Gastrocnemius medialis (tissue), 4 donors: ENCODE results near the gene CERKL. TPM values are rescaled to one million over a fixed set of nuclear protein-coding genes. Genes with fewer than 3 reads are reported as not detected.

Experiments used
- ATAC-seq, 2 donors: fragments of 150-250 bp; one replicate each; pipeline ENCODE4 v1.9.1; 2016
- DNase-seq, 2 donors: peaks; one replicate each; pipeline ENCODE4 v3.0.0-alpha.2; 2019
- H3K27ac ChIP-seq, 4 donors: fragments of 200-600 bp; sonication (generic); 1 replicate in 1 of 4; 2 replicates in 3 of 4; pipeline ENCODE4 v1.5.1; 2016 to 2018; ENCODE audit warnings: mild to moderate bottlenecking in 2 of 4, moderate library complexity in 1 of 4
- H3K27me3 ChIP-seq, 3 donors: fragments of 200-600 bp; sonication (generic) in 2 of 3; 1 replicate in 1 of 3; 2 replicates in 2 of 3; pipeline versions ENCODE4 v1.5.1 to v1.6.0; 2016 to 2019; ENCODE audit warnings: mild to moderate bottlenecking in 1 of 3, moderate library complexity in 1 of 3
- H3K36me3 ChIP-seq, 2 donors: fragments of 200-600 bp; sonication (generic) in 1 of 2; one replicate each; pipeline ENCODE4 v1.5.1; 2017 to 2018
- H3K4me1 ChIP-seq, 2 donors: fragments of 200-600 bp; sonication (generic) in 1 of 2; one replicate each; pipeline ENCODE4 v1.5.1; 2016 to 2017; ENCODE audit warnings: mild to moderate bottlenecking in 2 of 2
- H3K4me3 ChIP-seq, 4 donors: fragments of 200-600 bp; sonication (generic) in 3 of 4; 1 replicate in 1 of 4; 2 replicates in 3 of 4; pipeline ENCODE4 v1.5.1; 2016 to 2019; ENCODE audit warnings: mild to moderate bottlenecking in 2 of 4
- H3K9me3 ChIP-seq, 3 donors: fragments of 200-600 bp; sonication (generic) in 2 of 3; 1 replicate in 1 of 3; 2 replicates in 2 of 3; pipeline ENCODE4 v1.5.1; 2016 to 2019
- POLR2A ChIP-seq, 2 donors: fragments of 450-650 bp; IDR thresholded peaks; one replicate each; pipeline ENCODE4 v1.6.1; 2017; ENCODE audit warnings: antibody characterized with exemption in 2 of 2, mild to moderate bottlenecking in 2 of 2, moderate library complexity in 2 of 2
- in situ Hi-C, 4 donors: fragments of 200-750 bp; cut with MboI; loops; one replicate each; pipeline versions ENCODE4 v1.15.0 to v1.8.0; 2017; ENCODE audit warnings: low sequenced_read_pairs in 4 of 4
- intact Hi-C: fragments of 100-400 bp; cut with DNase I; formaldehyde crosslinking; loops from one replicate; pipeline ENCODE4 v1.15.1; 2023; ENCODE audit warnings: low total_unique reads
- total RNA-seq, 4 donors: library from RNA; depleted of rRNA; stranded (reverse); fragments of >200 nt; gene quantifications; one replicate each; pipeline versions ENCODE4 v1.1.0 to v1.2.3, GENCODE V29; 2016
- TF ChIP-seq, protein P1 (sequence below), 5 experiments: fragments of 450-650 bp in 3 of 5; fragments of 200-600 bp in 2 of 5; sonication (generic) in 2 of 5; IDR thresholded peaks in 4 of 5; conservative IDR thresholded peaks in 1 of 5; 1 replicate in 4 of 5; 2 replicates in 1 of 5; pipeline ENCODE4 v1.5.1; 2016 to 2019; ENCODE audit warnings: antibody characterized with exemption in 5 of 5, mild to moderate bottlenecking in 3 of 5, moderate library complexity in 3 of 5

CERKL gene
- total RNA-seq, 4 donors from 2014 or later = 0.07 TPM; not detected in 3

DNA sequence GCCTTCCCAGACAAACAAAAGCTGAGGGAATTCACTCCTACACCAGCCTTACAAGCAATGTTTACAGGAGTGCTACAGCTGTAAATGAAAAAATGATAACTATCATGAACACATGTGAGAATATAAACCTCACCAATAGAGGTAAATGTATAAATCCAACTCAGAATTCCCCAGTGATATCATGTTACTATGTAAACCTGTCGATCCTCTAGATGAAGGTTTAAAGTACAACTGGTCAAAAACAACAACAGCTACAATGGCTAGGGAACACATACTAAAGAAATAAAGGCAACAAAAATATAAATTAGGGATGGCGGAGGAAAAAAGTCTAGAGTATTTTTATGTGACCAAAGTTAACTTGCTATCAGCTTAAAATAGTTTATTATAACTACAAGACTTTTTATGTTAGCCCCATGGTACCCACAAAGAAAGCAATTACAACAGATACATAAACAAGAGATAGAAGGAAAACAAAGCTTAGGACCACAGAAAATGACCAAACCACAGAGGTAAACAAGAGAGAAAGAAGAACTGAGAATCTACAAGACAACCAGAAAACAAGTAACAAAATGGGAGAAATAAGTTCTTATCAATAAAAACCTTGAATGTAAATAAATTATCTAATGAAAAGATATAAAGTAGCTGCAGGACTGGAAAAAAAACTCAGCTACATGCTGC is 8.3 kb downstream of the CERKL start:
- DNase-seq = no peak
- Histone ChIP-seq H3K9me3 (no peaks in the 10 kb centered on the region), H3K27ac (no peak overlapping the region), H3K4me3 (no peak overlapping the region), H3K27me3 (peaks cover 0 to 8% (median 3%) of the 10 kb centered on the region in 3 donors), H3K36me3 (no peaks in the 10 kb centered on the region), H3K4me1 (no peaks in the 10 kb centered on the region)
- ATAC-seq = no peak
- TF ChIP-seq, protein P1, sequence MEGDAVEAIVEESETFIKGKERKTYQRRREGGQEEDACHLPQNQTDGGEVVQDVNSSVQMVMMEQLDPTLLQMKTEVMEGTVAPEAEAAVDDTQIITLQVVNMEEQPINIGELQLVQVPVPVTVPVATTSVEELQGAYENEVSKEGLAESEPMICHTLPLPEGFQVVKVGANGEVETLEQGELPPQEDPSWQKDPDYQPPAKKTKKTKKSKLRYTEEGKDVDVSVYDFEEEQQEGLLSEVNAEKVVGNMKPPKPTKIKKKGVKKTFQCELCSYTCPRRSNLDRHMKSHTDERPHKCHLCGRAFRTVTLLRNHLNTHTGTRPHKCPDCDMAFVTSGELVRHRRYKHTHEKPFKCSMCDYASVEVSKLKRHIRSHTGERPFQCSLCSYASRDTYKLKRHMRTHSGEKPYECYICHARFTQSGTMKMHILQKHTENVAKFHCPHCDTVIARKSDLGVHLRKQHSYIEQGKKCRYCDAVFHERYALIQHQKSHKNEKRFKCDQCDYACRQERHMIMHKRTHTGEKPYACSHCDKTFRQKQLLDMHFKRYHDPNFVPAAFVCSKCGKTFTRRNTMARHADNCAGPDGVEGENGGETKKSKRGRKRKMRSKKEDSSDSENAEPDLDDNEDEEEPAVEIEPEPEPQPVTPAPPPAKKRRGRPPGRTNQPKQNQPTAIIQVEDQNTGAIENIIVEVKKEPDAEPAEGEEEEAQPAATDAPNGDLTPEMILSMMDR (IDR thresholded peaks at IDR 0.05 in 4 of 5, conservative IDR thresholded peaks at IDR 0.05 in 1 of 5) = no peak
- TF ChIP-seq POLR2A (IDR thresholded peaks at IDR 0.05) = no peak
- intact Hi-C loops = no loop called here
- in situ Hi-C loops = no loop called here

DNA sequence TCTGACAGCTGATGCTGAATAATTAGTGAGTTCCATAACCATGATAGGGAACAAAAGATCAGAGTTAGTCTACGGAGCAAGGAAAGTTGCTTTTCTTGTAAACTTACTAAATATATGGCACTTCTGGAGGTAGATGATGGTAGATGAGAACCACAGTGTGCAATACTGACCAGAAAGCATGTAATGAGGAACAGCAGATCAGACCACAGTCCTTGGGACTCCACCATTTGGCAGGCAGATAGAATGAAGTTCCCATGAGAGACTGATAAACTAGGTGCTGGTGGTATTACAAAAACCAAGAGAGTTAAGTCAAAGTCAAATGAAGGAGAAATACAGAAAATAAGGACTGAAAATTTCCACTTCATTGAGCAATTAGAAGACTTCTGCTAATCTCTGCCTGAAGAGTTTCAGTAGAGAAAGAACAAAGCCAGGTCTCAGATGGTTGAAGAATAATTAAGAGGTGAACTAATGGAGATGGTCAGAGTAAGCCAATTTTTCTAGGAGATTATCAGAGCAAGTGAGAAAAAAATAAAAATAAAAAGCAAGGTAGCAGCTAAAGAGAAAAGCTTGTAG is 10.4 kb downstream of the CERKL start:
- H3K9me3 ChIP-seq = no peaks in the 10 kb centered on the region
- TF ChIP-seq, protein P1 (IDR thresholded peaks at IDR 0.05 in 4 of 5, conservative IDR thresholded peaks at IDR 0.05 in 1 of 5) = no peak
- no peak for TF ChIP-seq POLR2A (IDR thresholded peaks at IDR 0.05)
- H3K36me3 ChIP-seq = no peaks in the 10 kb centered on the region
- DNase-seq = no peak
- H3K27me3 ChIP-seq = peaks cover 0 to 8% (median 0%) of the 10 kb centered on the region in 3 donors
- H3K4me1 ChIP-seq = no peaks in the 10 kb centered on the region
- H3K27ac ChIP-seq = no peak overlapping the region
- ATAC-seq = no peak
- intact Hi-C loops (no loop called here), in situ Hi-C loops (no loop called here)
- H3K4me3 ChIP-seq = no peak overlapping the region

DNA sequence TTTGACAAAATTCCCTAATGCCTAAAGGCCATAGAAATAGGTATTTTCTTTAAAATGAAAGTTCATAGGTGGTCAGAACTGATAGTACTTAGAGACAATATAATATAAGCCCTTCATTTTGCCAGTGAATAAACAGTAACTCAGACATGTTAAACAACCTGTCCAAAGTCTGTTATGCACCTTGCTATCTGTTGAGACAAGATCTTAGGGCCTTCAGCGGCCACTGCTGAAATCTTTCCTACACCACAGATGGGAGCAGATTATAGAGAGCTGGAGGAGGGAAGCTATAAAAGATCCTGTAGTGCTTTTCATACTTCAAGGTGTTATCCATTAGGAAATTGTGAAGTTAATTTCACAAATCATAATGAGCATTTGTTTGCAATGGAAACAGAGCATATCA is 13.8 kb downstream of the CERKL start:
- intact Hi-C loops (no loop called here), in situ Hi-C loops (no loop called here)
- Histone ChIP-seq H3K4me3 (no peak overlapping the region), H3K4me1 (no peaks in the 10 kb centered on the region), H3K27me3 (peaks cover 0 to 8% (median 0%) of the 10 kb centered on the region in 3 donors), H3K9me3 (no peaks in the 10 kb centered on the region), H3K27ac (no peak overlapping the region), H3K36me3 (no peaks in the 10 kb centered on the region)
- no peak for TF ChIP-seq POLR2A (IDR thresholded peaks at IDR 0.05)
- TF ChIP-seq, protein P1 (IDR thresholded peaks at IDR 0.05 in 4 of 5, conservative IDR thresholded peaks at IDR 0.05 in 1 of 5) = no peak
- DNase-seq (no peak), ATAC-seq (no peak)

DNA sequence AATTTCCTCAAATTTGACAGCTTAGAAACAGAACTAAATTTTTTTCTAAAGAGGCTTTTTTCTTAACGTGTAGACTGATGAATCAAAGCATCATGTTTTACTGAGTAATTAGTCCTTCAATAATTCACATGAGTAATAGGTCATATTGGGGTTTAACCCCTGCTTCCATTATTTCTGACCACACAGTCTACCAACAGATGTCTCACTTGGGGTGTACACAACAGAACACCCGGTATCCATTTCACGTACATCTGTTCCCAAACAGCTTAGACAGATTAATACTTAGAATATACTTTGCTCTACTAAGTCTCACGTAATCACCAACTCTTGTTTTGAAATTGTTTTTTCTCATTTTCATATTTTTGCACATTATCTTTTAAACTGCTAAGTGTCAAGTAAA is 14.8 kb downstream of the CERKL start:
- Histone ChIP-seq H3K27me3 (peaks cover 0 to 8% (median 0%) of the 10 kb centered on the region in 3 donors), H3K4me3 (no peak overlapping the region), H3K27ac (no peak overlapping the region), H3K36me3 (no peaks in the 10 kb centered on the region), H3K9me3 (no peaks in the 10 kb centered on the region), H3K4me1 (no peaks in the 10 kb centered on the region)
- TF ChIP-seq, protein P1 (IDR thresholded peaks at IDR 0.05 in 4 of 5, conservative IDR thresholded peaks at IDR 0.05 in 1 of 5) = no peak
- intact Hi-C loops = no loop called here
- ATAC-seq (no peak), DNase-seq (no peak)
- in situ Hi-C loops = no loop called here
